Ishikawa (cell line): Measurements from ENCODE around the gene SRSF3.

Source experiments
- CEBPB ChIP-seq: IDR thresholded peaks from 2 replicates; pipeline ENCODE4 v1.6.1; 2012
- CREB1 ChIP-seq: IDR thresholded peaks from 2 replicates; pipeline ENCODE4 v1.6.1; 2012; ENCODE audit warnings: low read depth
- EGR1 ChIP-seq: IDR thresholded peaks from 2 replicates; pipeline ENCODE4 v1.6.1; 2012
- EP300 ChIP-seq: IDR thresholded peaks from 2 replicates; pipeline ENCODE4 v1.6.1; 2012; ENCODE audit warnings: borderline replicate concordance
- FOXM1 ChIP-seq: IDR thresholded peaks from 2 replicates; pipeline ENCODE4 v1.6.1; 2012; ENCODE audit warnings: low read depth, borderline replicate concordance
- NFIC ChIP-seq: IDR thresholded peaks from 2 replicates; pipeline ENCODE4 v1.6.1; 2012
- RAD21 ChIP-seq: IDR thresholded peaks from 2 replicates; pipeline ENCODE4 v1.6.1; 2012; ENCODE audit warnings: low read depth
- REST ChIP-seq: IDR thresholded peaks from 2 replicates; pipeline ENCODE4 v1.6.1; 2012; ENCODE audit warnings: low read depth, mild to moderate bottlenecking
- TAF1 ChIP-seq: IDR thresholded peaks from 2 replicates; pipeline ENCODE4 v1.6.1; 2012; ENCODE audit warnings: low read depth, mild to moderate bottlenecking
- TCF12 ChIP-seq: IDR thresholded peaks from 2 replicates; pipeline ENCODE4 v1.6.1; 2012; ENCODE audit warnings: low read depth
- TEAD4 ChIP-seq: IDR thresholded peaks from 2 replicates; pipeline ENCODE4 v1.6.1; 2012
- USF1 ChIP-seq: IDR thresholded peaks from 2 replicates; pipeline ENCODE4 v1.6.1; 2012
- YY1 ChIP-seq: IDR thresholded peaks from 2 replicates; pipeline ENCODE4 v1.6.1; 2012; ENCODE audit warnings: low read depth
- ZBTB7A ChIP-seq: IDR thresholded peaks from 2 replicates; pipeline ENCODE4 v1.6.1; 2012; ENCODE audit warnings: low read depth
- TF ChIP-seq, protein P1 (sequence below): IDR thresholded peaks from 2 replicates; pipeline ENCODE4 v1.6.1; 2012

SRSF3 gene

DNA sequence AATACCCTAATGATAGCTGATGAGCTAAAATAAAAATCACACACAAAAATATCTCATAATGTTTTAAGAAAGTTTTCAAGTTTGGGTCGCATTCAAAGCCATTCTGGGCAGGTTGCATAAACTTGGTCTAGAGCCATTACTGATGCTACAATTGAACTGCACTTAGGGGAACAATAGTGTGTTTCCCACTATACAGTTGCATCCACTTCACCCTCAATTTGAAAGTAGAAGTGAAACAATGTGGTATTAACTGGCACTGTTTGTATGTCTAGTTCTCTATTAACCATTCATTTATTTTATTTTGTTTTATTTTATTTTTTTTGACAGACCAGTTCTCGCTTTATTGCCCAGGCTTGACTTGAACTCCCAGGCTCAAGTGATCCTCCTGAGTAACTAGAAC is 23.9 kb upstream of the SRSF3 start:
- TF ChIP-seq EGR1 = no peak
- no peak for TF ChIP-seq CREB1
- TF ChIP-seq TAF1 = no peak
- TF ChIP-seq TCF12 = no peak
- no peak for TF ChIP-seq EP300
- TF ChIP-seq REST = no peak
- TF ChIP-seq TEAD4 = no peak
- TF ChIP-seq, protein P1, sequence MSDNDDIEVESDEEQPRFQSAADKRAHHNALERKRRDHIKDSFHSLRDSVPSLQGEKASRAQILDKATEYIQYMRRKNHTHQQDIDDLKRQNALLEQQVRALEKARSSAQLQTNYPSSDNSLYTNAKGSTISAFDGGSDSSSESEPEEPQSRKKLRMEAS = no peak
- no peak for TF ChIP-seq NFIC
- TF ChIP-seq USF1 = no peak
- no peak for TF ChIP-seq YY1

DNA sequence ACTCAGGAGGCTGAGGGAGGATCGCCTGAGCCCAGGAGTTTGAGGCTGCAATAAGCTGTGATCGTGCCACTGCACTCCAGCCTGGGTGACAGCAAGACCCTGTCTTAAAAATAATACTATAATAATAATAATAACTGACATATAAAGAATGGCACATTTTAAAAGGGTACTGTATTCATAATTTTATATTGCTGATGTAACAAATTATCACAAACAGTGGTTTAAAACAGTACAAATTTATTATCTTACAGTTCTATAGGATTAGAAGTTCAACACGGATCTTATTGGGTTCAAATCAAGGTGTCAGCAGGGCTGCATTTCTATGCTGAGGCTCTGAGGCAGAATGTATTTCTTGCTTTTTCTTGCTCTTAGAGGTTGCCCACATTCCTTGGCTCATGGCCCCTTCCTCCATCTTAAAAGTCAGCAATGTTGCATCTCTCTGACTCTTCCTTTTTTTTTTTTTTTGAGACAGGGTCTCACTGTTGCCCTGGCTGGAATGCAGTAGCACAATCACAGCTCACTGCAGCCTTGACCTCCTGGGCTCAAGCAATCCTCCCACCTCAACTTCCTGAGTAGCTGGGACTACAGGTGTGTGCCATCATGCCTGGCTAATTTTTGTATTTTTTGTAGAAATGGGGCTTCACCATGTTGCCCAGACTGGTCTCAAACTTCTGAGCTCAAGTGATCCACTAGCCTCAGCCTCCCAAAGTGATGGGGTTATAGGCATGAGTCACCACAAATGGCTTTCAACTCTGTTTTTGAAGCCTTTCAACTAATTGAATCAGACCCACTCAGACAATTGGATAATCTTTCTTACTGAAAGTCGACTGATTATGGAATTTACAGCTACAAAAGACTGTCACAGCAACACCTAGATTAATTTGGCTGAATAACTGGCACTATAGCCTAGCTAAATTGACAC is 22.8 kb upstream of the SRSF3 start:
- TF ChIP-seq TEAD4 (no peak), TAF1 (no peak), TCF12 (no peak), YY1 (no peak), RAD21 (no peak), REST (no peak), NFIC (no peak), CREB1 (no peak), CEBPB (no peak), ZBTB7A (no peak)

DNA sequence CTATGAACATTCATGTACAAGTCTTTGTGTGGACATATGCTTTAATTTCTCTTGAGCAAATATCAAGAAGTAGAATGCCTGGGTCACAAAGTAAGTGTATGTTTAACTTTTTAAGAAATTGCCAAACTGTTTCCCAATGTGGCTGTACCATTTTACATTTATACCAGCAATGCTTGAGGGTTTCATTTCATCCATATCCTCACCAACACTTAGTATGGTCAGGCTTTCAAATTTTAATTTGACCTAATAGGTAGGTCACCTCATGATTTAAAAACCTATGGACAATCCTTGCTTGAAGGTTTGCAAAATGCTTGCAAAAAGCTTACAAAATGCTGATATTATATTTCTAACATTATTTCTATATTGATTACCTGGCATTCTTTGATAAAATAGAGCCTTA is 19.5 kb upstream of the SRSF3 start:
- TF ChIP-seq, protein P1 = no peak

DNA sequence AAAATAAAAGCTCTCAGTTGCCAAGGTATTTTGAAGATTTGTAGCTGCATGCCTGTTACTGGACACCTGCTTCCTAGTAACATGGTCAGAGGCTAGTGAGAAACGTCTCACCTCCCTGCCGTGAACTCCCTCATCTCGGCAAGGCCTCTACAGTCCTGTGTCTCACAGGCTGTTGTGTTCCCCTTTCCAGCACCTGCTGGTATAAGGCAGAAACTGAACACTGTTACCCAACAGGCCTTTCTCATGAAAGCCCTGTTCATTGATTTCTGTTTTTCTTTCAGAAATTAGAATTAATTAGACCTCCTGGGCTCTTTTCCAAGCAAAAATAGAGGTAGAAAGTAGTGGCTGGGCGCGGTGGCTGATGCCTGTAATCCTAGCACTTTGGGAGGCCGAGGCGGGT is 17.6 kb upstream of the SRSF3 start:
- TF ChIP-seq YY1 (no peak), TEAD4 (no peak), ZBTB7A (no peak), EGR1 (no peak), NFIC (no peak), EP300 (no peak), RAD21 (no peak), TCF12 (no peak), USF1 (no peak), CREB1 (no peak), TAF1 (no peak), CEBPB (no peak), REST (no peak), FOXM1 (no peak)
- TF ChIP-seq, protein P1 = no peak
